Activated naive CD8-positive, alpha-beta T cell treated with anti-CD3 and anti-CD28 coated beads, Interleukin-2, amount 50 U/mL, for 24 hours (primary cell): ENCODE results near the gene OPRD1.
A peak's percentile ranks its signal among the peaks of the same experiment; 100 is the strongest.
"Not testable (repeated sequence)": the region's sequence is repeated elsewhere in the genome, so short reads cannot be mapped to it uniquely, and the experiment has no call there.

ENCODE experiments used
- ATAC-seq: fragments of 150-1000 bp; cut with Tn5 transposase; one replicate; pipeline ENCODE4 v1.10.0; 2021
- DNase-seq: peaks from one replicate; pipeline ENCODE4 v3.0.0; 2021
- H3K27ac Mint-ChIP-seq: one replicate; pipeline ENCODE4 v1.8.0; 2021; ENCODE audit warnings: mild to moderate bottlenecking, mixed read lengths
- H3K27me3 Mint-ChIP-seq: one replicate; pipeline ENCODE4 v1.8.0; 2021; ENCODE audit warnings: mixed read lengths
- H3K36me3 Mint-ChIP-seq: one replicate; pipeline ENCODE4 v1.8.0; 2021; ENCODE audit warnings: low read depth, mixed read lengths
- H3K4me1 Mint-ChIP-seq: one replicate; pipeline ENCODE4 v1.8.0; 2021; ENCODE audit warnings: mixed read lengths
- H3K4me3 Mint-ChIP-seq: one replicate; pipeline ENCODE4 v1.8.0; 2021; ENCODE audit warnings: mild to moderate bottlenecking, moderate library complexity, mixed read lengths
- H3K9me3 Mint-ChIP-seq: one replicate; pipeline ENCODE4 v1.8.0; 2021; ENCODE audit warnings: mixed read lengths

OPRD1 gene

GRCh38 chr1:28813931-28814465, 2.0 kb downstream of the OPRD1 start:
- H3K9me3 Mint-ChIP-seq: no peaks in the 10 kb centered on the region
- no peak for ATAC-seq
- H3K36me3 Mint-ChIP-seq: no peaks in the 10 kb centered on the region
- H3K27ac Mint-ChIP-seq: no peak overlapping the region
- H3K27me3 Mint-ChIP-seq: peaks cover 58% of the 10 kb centered on the region
- no peak for DNase-seq
- H3K4me1 Mint-ChIP-seq: peaks cover 4% of the 10 kb centered on the region
- H3K4me3 Mint-ChIP-seq: no peak overlapping the region

GRCh38 chr1:28815533-28816185, 3.7 kb downstream of the OPRD1 start:
- DNase-seq (no peak), ATAC-seq (no peak)
- Mint-ChIP-seq H3K27ac (no peak overlapping the region), H3K36me3 (no peaks in the 10 kb centered on the region), H3K9me3 (no peaks in the 10 kb centered on the region), H3K27me3 (peaks cover 43% of the 10 kb centered on the region), H3K4me3 (no peak overlapping the region), H3K4me1 (peaks cover 4% of the 10 kb centered on the region)

DNA sequence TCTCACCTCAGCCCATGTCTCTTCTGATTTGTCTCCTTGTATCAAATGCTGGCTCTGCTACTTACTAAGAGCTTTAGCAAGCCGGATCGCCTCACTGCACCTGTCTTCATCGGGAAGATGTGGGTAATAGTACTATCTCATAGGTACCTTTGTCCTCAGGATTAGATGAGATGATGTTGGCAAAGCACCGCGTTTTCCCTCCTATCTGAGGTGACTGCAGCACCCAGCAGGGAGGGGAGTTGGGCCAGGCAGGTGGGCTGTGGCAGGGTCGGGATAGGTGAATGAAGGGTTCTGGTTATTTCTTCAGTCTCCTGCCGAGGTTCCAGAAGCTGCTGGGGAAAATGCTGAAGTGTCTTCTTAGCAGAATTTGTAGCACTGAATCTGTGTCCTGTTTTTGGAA, 5.2 kb downstream of the OPRD1 start:
- Mint-ChIP-seq H3K36me3 (no peaks in the 10 kb centered on the region), H3K27ac (no peak overlapping the region), H3K9me3 (no peaks in the 10 kb centered on the region), H3K27me3 (peaks cover 32% of the 10 kb centered on the region), H3K4me3 (no peak overlapping the region), H3K4me1 (peaks cover 2% of the 10 kb centered on the region)
- DNase-seq: no peak
- no peak for ATAC-seq

DNA sequence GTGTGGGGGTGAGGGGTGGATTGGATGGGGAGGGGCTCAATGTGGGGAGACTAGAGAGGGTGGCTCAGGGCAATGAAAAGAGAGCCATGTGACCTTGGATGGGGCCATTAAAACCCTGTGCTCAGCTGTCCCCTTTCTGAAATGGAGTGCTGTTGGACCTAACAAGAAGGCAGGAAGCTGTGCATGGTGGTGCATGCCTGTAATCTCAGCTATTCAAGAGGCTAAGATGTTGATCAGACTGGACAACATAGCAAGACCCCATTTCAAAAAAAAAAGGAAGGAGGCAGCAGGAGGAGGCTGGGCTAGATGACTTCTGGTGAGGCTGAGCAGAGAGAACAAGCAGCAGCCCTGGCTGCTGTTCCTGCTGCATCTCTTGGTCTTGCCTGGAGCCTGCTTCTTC, 7.0 kb downstream of the OPRD1 start:
- Mint-ChIP-seq H3K4me3 (no peak overlapping the region), H3K27me3 (peaks cover 20% of the 10 kb centered on the region), H3K4me1 (no peaks in the 10 kb centered on the region), H3K27ac (no peak overlapping the region), H3K9me3 (no peaks in the 10 kb centered on the region), H3K36me3 (no peaks in the 10 kb centered on the region)
- DNase-seq: no peak
- ATAC-seq: no peak

DNA sequence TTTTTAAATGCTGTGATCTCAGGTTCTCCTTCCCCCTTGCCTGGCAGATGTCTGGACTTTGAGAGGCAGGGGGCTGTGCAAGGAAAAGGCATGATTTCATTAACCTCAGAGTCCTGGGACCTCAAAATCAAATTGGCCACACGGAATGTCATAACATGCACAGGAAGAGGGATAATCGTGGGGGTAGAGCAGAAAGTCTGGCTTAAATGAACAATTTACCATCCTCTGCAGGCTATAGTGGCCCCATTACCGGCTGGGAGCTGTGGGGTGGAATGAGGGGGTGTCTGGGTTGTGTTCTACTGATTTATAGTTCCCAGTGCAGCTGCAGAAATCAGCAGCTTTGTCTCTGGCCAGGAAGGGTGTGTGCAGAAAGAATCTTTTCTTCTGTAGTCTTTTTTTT, 10.8 kb downstream of the OPRD1 start:
- Mint-ChIP-seq H3K9me3 (no peaks in the 10 kb centered on the region), H3K27ac (no peak overlapping the region), H3K36me3 (no peaks in the 10 kb centered on the region), H3K27me3 (peaks cover 7% of the 10 kb centered on the region), H3K4me3 (no peak overlapping the region), H3K4me1 (no peaks in the 10 kb centered on the region)
- ATAC-seq (no peak), DNase-seq (no peak)

DNA sequence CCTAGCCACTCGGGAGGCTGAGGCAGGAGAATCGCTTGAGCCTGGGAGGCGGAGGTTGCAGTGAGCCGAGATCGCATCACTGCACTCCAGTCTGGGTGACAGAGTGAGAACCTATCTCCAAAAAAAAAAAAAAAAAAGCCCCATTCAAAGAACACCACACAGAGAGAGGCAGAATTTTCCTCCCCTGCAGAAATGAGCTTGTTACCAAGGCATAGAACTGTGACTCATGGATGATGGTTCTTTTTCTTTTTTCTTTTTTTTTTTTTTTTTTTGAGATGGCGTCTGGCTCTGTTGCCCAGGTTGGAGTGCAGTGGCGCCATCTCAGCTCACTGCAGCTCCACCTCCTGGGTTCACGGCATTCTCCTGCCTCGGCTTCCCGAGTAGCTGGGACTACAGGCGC, 12.1 kb downstream of the OPRD1 start:
- not testable (repeated sequence) for H3K4me1 Mint-ChIP-seq

GRCh38 chr1:28828227-28828858, 16.4 kb downstream of the OPRD1 start:
- H3K27ac Mint-ChIP-seq, H3K9me3 Mint-ChIP-seq: not testable (repeated sequence)

More for the DNA sequence above, 12.1 kb downstream of the OPRD1 start:
- not testable (repeated sequence) for DNase-seq, H3K4me3 Mint-ChIP-seq, H3K27ac Mint-ChIP-seq, H3K36me3 Mint-ChIP-seq, H3K27me3 Mint-ChIP-seq, ATAC-seq, H3K9me3 Mint-ChIP-seq

DNA sequence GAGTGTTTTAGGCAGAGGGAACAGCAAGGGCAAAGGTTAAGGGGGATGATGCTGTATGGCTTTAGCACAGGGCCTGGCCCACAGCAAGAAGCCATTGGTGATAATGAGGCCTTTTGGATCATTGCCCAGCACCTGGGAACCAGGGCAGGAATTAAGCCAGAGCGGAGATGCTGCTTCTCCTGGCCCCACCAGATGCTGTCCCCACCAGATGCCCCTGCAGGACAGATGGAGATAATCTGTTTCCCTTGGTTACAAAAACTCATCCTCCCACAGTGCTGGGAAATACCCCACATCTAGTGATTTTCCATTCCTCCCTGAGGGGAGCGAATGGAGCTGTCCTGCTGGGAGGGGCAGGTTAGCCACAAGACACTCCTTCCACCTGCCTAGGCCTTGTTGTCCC, 18.8 kb downstream of the OPRD1 start:
- no peaks in the 10 kb centered on the region for H3K9me3 Mint-ChIP-seq
- no peak for DNase-seq
- no peaks in the 10 kb centered on the region for H3K36me3 Mint-ChIP-seq
- H3K4me1 Mint-ChIP-seq: no peaks in the 10 kb centered on the region
- H3K27ac Mint-ChIP-seq: no peak overlapping the region
- H3K4me3 Mint-ChIP-seq: no peak overlapping the region
- H3K27me3 Mint-ChIP-seq: peaks cover 5% of the 10 kb centered on the region
- peak; percentile 24 for ATAC-seq

More at GRCh38 chr1:28828227-28828858, 16.4 kb downstream of the OPRD1 start:
- DNase-seq, H3K36me3 Mint-ChIP-seq, H3K27me3 Mint-ChIP-seq, H3K4me3 Mint-ChIP-seq, ATAC-seq, H3K4me1 Mint-ChIP-seq: not testable (repeated sequence)

- H3K36me3 Mint-ChIP-seq: no peaks in the 10 kb centered on the region
- no peak overlapping the region for H3K27ac Mint-ChIP-seq
- DNase-seq (no peak), ATAC-seq (no peak)
- no peaks in the 10 kb centered on the region for H3K9me3 Mint-ChIP-seq
- no peaks in the 10 kb centered on the region for H3K4me1 Mint-ChIP-seq
- no peak overlapping the region for H3K4me3 Mint-ChIP-seq
- H3K27me3 Mint-ChIP-seq: peaks cover 10% of the 10 kb centered on the region
Observed at GRCh38 chr1:28832966-28833365, 21.0 kb downstream of the OPRD1 start.

GRCh38 chr1:28833381-28833780, 21.4 kb downstream of the OPRD1 start:
- no peak for ATAC-seq
- H3K27me3 Mint-ChIP-seq: peaks cover 7% of the 10 kb centered on the region
- DNase-seq: no peak
- H3K4me3 Mint-ChIP-seq: no peak overlapping the region
- H3K4me1 Mint-ChIP-seq: no peaks in the 10 kb centered on the region
- H3K27ac Mint-ChIP-seq: no peak overlapping the region
- no peaks in the 10 kb centered on the region for H3K36me3 Mint-ChIP-seq
- H3K9me3 Mint-ChIP-seq: no peaks in the 10 kb centered on the region

- ATAC-seq (no peak), DNase-seq (no peak)
- Mint-ChIP-seq H3K27me3 (peaks cover 7% of the 10 kb centered on the region), H3K9me3 (no peaks in the 10 kb centered on the region), H3K27ac (no peak overlapping the region), H3K36me3 (no peaks in the 10 kb centered on the region), H3K4me3 (no peak overlapping the region), H3K4me1 (no peaks in the 10 kb centered on the region)
Observed at GRCh38 chr1:28835237-28835650, 23.3 kb downstream of the OPRD1 start.

- no peaks in the 10 kb centered on the region for H3K4me1 Mint-ChIP-seq
- no peak overlapping the region for H3K4me3 Mint-ChIP-seq
- no peak for ATAC-seq
- H3K27me3 Mint-ChIP-seq: peaks cover 7% of the 10 kb centered on the region
- DNase-seq: no peak
- no peak overlapping the region for H3K27ac Mint-ChIP-seq
- no peaks in the 10 kb centered on the region for H3K9me3 Mint-ChIP-seq
- H3K36me3 Mint-ChIP-seq: no peaks in the 10 kb centered on the region
Observed at GRCh38 chr1:28836421-28836956, 24.5 kb downstream of the OPRD1 start.

DNA sequence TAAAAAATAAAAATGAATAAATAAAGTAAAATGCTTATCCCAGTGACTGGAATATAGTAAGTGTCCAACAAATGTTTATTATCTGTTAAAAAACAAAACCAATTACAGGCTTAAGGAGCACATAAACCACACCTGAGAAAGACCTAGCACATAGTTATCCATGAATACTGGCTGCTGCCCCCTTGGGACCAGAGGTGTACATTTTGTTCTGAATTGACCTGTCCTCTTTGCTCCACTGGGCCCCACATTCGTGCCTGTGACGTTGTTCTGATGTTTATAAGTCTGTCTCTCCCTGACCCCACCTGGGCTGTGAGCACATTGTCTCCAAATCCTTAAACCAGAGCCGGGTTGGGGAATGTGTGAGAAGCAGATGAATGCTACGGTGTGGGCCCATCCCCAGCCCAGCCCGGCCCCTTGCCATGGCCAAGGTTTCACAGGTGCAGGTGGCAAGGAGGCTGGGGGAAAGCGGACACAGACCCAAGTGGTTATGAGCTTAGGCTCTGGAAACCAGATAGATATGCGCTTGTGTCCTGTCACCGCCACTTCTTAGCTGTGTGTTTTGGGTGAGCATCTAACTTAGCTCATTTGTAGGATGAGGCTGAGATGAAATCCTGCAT, 29.1 kb downstream of the OPRD1 start:
- DNase-seq (no peak), ATAC-seq (no peak)
- Mint-ChIP-seq H3K27ac (no peak overlapping the region), H3K36me3 (no peaks in the 10 kb centered on the region), H3K4me3 (no peak overlapping the region), H3K4me1 (peaks cover 5% of the 10 kb centered on the region), H3K9me3 (no peaks in the 10 kb centered on the region), H3K27me3 (peaks cover 7% of the 10 kb centered on the region)

DNA sequence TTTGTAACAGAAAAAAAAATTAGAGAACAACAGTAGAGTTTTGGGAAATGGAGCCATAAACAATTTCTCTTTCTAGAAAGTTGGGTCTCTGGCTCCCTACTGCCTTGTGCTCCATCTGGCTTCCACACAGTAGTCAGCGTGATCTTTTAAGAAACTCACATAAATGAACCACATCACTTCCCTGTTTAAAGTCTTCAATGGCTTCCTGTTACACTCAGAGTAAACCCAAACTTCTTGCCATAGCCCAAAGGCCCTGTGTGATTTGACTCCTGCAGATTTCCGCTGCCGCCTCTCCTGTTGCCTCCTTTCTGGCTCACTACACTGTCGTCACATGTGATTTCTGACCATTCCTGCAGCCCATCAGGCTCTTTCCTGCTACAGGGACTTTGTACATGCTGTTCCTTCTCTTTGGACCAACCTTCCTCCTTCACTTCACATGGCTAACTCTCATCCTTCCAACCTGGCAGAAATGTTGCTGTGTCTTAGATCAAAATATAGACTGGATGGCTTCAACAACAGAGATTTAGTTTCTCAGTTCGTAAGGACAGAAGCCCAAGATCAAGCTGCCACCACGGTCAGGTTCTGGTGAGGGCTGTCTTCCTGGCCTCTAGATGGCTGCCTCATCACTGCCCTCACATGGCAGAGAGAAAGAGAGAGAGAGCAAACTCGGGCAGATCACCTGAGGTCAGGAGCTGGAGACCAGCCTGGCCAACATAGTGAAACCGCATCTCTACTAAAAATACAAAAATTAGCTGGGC, 34.0 kb downstream of the OPRD1 start:
- no peaks in the 10 kb centered on the region for H3K36me3 Mint-ChIP-seq
- ATAC-seq: no peak
- H3K4me3 Mint-ChIP-seq: no peak overlapping the region
- no peaks in the 10 kb centered on the region for H3K27me3 Mint-ChIP-seq
- H3K4me1 Mint-ChIP-seq: peaks cover 6% of the 10 kb centered on the region
- H3K9me3 Mint-ChIP-seq: no peaks in the 10 kb centered on the region
- H3K27ac Mint-ChIP-seq: no peak overlapping the region
- DNase-seq: no peak
